AG20443 (cell line): ENCODE results near the gene SOX2.
"Not testable (repeated sequence)": the region's sequence is repeated elsewhere in the genome, so short reads cannot be mapped to it uniquely, and the experiment has no call there.

Experiments used
- DNase-seq: peaks from one replicate; pipeline ENCODE4 v3.0.0; 2012; ENCODE audit warnings: low spot score, mixed read lengths

Gene SOX2

GRCh38 chr3:181757694-181758306 lies 46.1 kb downstream of the SOX2 start:
- DNase-seq, result no peak

- DNase-seq, result no peak
Observed at GRCh38 chr3:181761906-181762305, 50.2 kb downstream of the SOX2 start.

- DNase-seq, result not testable (repeated sequence)
Observed at GRCh38 chr3:181764033-181764432, 52.3 kb downstream of the SOX2 start.
